ENCODE measurements around the gene GIT1.

Gene GIT1

DNA sequence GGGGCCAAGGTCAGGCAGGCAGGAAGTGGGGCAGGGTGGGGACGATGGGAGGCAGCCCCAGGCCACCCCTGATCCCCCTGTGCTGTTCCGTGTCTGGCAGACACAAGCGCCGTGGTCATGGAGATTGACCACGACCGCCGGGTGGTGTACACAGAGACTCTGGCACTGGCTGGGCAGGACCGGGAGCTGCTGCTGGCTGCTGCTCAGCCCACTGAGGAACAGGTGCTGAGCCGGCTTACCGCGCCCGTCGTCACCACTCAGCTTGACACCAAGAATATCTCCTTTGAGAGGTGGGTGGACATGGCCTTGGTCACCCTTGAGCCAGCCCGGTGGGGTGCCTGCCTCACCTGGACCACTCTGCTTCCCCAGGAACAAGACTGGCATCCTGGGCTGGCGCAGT, 19.5 kb upstream of the GIT1 start:
- no peak for DNase-seq (ENCODE audit: low read depth in 1 of 2, low spot score in 1 of 2)
- no peak overlapping the region for H3K4me3 ChIP-seq (replicated peaks; ENCODE audit: insufficient read depth, low read length)
- TF ChIP-seq, protein P1, sequence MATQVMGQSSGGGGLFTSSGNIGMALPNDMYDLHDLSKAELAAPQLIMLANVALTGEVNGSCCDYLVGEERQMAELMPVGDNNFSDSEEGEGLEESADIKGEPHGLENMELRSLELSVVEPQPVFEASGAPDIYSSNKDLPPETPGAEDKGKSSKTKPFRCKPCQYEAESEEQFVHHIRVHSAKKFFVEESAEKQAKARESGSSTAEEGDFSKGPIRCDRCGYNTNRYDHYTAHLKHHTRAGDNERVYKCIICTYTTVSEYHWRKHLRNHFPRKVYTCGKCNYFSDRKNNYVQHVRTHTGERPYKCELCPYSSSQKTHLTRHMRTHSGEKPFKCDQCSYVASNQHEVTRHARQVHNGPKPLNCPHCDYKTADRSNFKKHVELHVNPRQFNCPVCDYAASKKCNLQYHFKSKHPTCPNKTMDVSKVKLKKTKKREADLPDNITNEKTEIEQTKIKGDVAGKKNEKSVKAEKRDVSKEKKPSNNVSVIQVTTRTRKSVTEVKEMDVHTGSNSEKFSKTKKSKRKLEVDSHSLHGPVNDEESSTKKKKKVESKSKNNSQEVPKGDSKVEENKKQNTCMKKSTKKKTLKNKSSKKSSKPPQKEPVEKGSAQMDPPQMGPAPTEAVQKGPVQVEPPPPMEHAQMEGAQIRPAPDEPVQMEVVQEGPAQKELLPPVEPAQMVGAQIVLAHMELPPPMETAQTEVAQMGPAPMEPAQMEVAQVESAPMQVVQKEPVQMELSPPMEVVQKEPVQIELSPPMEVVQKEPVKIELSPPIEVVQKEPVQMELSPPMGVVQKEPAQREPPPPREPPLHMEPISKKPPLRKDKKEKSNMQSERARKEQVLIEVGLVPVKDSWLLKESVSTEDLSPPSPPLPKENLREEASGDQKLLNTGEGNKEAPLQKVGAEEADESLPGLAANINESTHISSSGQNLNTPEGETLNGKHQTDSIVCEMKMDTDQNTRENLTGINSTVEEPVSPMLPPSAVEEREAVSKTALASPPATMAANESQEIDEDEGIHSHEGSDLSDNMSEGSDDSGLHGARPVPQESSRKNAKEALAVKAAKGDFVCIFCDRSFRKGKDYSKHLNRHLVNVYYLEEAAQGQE (IDR thresholded peaks at IDR 0.05; ENCODE audit: insufficient replicate concordance, low read depth) = no peak
- no peak for TF ChIP-seq SPI1 (IDR thresholded peaks at IDR 0.05; ENCODE audit: borderline replicate concordance, low read depth)
- TF ChIP-seq, protein P2, sequence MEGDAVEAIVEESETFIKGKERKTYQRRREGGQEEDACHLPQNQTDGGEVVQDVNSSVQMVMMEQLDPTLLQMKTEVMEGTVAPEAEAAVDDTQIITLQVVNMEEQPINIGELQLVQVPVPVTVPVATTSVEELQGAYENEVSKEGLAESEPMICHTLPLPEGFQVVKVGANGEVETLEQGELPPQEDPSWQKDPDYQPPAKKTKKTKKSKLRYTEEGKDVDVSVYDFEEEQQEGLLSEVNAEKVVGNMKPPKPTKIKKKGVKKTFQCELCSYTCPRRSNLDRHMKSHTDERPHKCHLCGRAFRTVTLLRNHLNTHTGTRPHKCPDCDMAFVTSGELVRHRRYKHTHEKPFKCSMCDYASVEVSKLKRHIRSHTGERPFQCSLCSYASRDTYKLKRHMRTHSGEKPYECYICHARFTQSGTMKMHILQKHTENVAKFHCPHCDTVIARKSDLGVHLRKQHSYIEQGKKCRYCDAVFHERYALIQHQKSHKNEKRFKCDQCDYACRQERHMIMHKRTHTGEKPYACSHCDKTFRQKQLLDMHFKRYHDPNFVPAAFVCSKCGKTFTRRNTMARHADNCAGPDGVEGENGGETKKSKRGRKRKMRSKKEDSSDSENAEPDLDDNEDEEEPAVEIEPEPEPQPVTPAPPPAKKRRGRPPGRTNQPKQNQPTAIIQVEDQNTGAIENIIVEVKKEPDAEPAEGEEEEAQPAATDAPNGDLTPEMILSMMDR (IDR thresholded peaks at IDR 0.05; ENCODE audit: insufficient read depth, low read length) = no peak
- TF ChIP-seq GABPA (IDR thresholded peaks at IDR 0.05; ENCODE audit: low read depth) = no peak
- no peak for TF ChIP-seq POLR2AphosphoS5 (IDR thresholded peaks at IDR 0.05; ENCODE audit: low read depth)
- H3K27me3 ChIP-seq (ENCODE audit: insufficient read depth, poor library complexity, severe bottlenecking) = no peaks in the 10 kb centered on the region
- no peak overlapping the region for H3K27ac ChIP-seq (replicated peaks)

DNA sequence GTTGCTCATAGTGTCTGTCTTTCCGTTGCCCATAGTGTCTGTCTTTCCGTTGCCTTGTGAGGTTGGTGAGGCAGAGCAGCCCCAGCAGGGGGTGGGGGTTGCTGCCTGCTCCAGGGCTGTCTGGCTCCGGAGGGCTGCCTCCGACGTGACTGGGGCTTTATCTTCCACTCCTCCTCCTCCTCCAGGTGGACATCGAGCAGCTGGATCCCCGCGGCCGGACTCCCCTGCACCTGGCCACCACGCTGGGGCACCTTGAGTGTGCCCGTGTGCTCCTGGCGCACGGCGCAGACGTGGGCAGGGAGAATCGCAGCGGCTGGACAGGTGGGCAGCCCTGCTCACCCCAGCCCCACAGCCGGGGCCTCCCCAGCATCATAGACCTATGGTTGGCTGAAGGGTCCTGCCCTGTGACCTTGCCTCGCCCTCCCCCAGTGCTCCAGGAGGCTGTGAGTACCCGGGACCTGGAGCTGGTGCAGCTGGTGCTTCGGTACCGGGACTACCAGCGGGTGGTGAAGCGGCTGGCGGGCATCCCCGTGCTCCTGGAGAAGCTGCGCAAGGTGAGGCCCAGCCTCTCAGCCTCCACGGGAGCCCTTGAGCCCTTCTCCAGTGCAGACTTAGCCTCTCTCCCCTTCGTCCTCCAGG, 18.2 kb upstream of the GIT1 start:
- TF ChIP-seq GABPA (IDR thresholded peaks at IDR 0.05; ENCODE audit: low read depth) (no peak), POLR2AphosphoS5 (IDR thresholded peaks at IDR 0.05; ENCODE audit: low read depth) (no peak)
- TF ChIP-seq, protein P1 (IDR thresholded peaks at IDR 0.05; ENCODE audit: insufficient replicate concordance, low read depth) = no peak
- TF ChIP-seq, protein P2 (IDR thresholded peaks at IDR 0.05; ENCODE audit: insufficient read depth, low read length) = no peak
- Histone ChIP-seq H3K4me3 (replicated peaks; ENCODE audit: insufficient read depth, low read length) (no peak overlapping the region), H3K27me3 (ENCODE audit: insufficient read depth, poor library complexity, severe bottlenecking) (no peaks in the 10 kb centered on the region), H3K27ac (replicated peaks) (no peak overlapping the region)
- DNase-seq (ENCODE audit: low read depth in 1 of 2, low spot score in 1 of 2) = no peak

DNA sequence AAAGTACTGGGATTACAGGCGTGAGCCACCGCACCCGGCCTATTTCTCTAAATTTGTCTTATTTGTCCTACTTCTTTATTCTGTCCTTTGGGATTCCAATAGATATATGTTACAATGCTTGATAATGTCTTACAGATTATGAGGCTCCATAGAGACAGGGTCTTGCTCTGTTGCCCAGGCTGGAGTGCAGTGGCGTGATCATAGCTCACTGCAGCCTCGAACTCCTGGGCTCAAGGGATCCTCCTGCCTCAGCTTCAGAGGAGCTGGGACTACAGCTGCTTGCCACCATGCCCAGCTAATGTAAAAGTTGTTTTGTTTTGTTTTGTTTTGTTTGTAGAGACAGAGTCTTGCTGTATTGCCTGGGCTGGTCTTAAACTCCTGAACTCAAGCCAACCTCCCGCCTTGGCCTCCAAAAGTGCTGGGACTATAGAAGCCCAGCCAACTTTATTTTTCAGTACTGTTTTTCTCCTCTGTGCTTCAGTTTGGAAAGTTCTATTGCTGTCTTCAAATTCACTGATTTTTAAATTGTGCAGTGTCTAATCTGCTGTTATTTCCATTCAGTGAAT, 13.7 kb upstream of the GIT1 start:
- TF ChIP-seq, protein P1 (IDR thresholded peaks at IDR 0.05; ENCODE audit: insufficient replicate concordance, low read depth) = no peak
- Histone ChIP-seq H3K27me3 (ENCODE audit: insufficient read depth, poor library complexity, severe bottlenecking) (no peaks in the 10 kb centered on the region), H3K27ac (replicated peaks) (no peak overlapping the region), H3K4me3 (replicated peaks; ENCODE audit: insufficient read depth, low read length) (no peak overlapping the region)
- no peak for DNase-seq (ENCODE audit: low read depth in 1 of 2, low spot score in 1 of 2)
